Measurements from ENCODE around the gene ACVR1B. TPM values are rescaled to one million over a fixed set of nuclear protein-coding genes. Genes with fewer than 3 reads are reported as not detected.

Gene ACVR1B
- total and polyA plus RNA-seq, 11 donors, result 7.4 to 19.8 (median 11.6) TPM

DNA sequence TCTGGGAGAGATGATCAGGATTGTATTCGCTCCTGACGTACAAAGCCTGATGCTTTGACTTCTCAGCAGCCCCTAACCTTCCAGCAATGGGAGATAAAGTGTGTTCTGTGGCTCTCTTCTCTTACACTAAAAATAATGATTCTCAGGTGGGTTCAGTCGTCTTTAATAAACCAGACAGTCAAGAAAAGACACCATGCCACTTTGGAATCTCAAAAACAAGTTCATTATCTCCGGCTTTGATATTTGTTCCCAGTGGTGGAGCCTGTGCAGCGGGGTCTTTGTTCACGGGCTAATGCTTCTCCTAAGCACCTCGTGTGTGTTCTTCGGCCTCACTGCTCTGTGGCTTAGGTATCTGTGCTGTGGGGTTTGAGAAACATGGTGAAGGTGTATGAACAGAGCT is 1.6 kb downstream of the ACVR1B start:
- TF ChIP-seq CTCF (IDR thresholded peaks at IDR 0.05) (no peak), POLR2A (IDR thresholded peaks at IDR 0.05) (no peak)
- Histone ChIP-seq H3K36me3 (no peaks in the 10 kb centered on the region), H3K9me3 (peaks cover 0 to 4% (median 0%) of the 10 kb centered on the region in 12 donors), H3K27ac (peak overlapping the region in 11 of 12 donors; percentile 16 to 96 (median 91)), H3K4me1 (peaks cover 8 to 51% (median 32%) of the 10 kb centered on the region in 12 donors), H3K27me3 (no peaks in the 10 kb centered on the region), H3K4me3 (peak overlapping the region in 10 of 12 donors; percentile 77 to 100 (median 99))
- WGBS, 4 donors, result 48 to 56% (median 51%) methylated on average over 8 of the region's 8 CpGs
- intact Hi-C loops (cut with DNase I), result no loop called here
- ATAC-seq (no peak), DNase-seq (no peak)

DNA sequence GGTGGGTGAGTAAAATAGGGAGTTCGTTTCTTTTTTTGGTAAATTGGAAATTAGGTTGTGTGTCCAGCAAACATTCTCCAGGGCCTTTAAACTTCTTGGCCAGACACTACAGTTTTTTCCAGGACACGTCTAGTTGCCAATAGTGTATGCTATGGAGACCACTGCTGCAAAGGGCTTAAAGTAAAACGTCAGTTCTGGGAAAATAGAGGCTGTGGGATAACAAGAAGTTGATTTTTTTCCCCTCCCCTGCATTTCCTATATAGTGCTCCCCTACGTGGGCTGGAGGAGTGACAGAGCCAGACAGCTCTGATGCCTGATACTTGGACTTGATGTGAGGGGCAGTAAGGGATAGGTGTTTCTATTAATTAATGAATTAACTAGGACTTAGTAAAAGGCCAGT is 2.4 kb downstream of the ACVR1B start:
- intact Hi-C loops (cut with DNase I), result no loop called here

DNA sequence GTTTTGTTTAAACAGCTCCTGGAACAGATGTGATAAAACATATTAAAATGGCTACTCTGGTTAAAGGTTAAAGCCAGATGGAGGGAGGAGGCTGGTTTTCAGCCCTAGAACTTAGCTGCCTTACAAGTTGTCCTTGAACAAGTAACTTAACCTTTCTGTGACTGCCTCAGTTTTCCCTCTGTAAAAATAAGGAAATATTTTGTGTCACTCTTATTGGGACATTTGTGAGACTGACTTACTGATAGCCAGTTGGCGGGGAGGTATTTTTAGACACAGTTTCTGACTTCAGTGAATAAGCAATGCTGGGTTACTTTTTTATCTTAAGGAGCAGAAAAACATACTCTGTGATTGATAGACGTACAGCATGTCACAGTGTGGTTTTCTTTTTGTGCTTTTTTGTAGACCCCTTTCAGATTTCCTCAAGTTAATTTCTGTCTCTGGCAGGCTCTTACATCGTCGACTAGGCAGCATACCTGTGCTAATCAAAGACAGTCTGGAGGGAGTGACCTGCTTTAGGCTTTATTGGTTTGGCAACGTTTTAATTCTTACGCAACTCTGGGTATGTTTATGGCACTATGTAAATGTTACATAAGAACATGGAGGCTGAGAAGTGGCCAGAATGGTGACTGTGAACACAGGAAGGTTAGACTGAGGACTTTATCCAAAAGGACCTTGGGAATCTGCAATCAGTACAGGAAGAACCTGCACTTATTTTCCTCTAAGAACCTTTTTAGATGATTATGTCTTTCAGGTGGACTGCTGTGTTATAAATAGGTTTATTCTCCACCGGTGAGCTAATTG is 3.3 kb downstream of the ACVR1B start:
- no peak for TF ChIP-seq CTCF (IDR thresholded peaks at IDR 0.05)
- no peak for TF ChIP-seq POLR2A (IDR thresholded peaks at IDR 0.05)
- no peak for ATAC-seq
- intact Hi-C loops (cut with DNase I), result no loop called here
- H3K27ac ChIP-seq, result peak overlapping the region in 11 of 12 donors; percentile 3 to 96 (median 88)
- WGBS, 4 donors, result 35 to 52% (median 42%) methylated on average over 7 of the region's 7 CpGs
- no peak for DNase-seq
- H3K36me3 ChIP-seq, result no peaks in the 10 kb centered on the region
- peaks cover 0 to 4% (median 0%) of the 10 kb centered on the region in 12 donors for H3K9me3 ChIP-seq
- peaks cover 8 to 64% (median 41%) of the 10 kb centered on the region in 12 donors for H3K4me1 ChIP-seq
- no peaks in the 10 kb centered on the region for H3K27me3 ChIP-seq
- H3K4me3 ChIP-seq, result peak overlapping the region in 3 of 12 donors; percentile 4 to 100 (median 9)

More for the DNA sequence above, 2.4 kb downstream of the ACVR1B start:
- Histone ChIP-seq H3K4me3 (peak overlapping the region in 2 of 12 donors; percentile 4 to 100), H3K27ac (peak overlapping the region in 10 of 12 donors; percentile 33 to 96 (median 90)), H3K27me3 (no peaks in the 10 kb centered on the region), H3K36me3 (no peaks in the 10 kb centered on the region), H3K9me3 (peaks cover 0 to 4% (median 0%) of the 10 kb centered on the region in 12 donors), H3K4me1 (peaks cover 8 to 56% (median 35%) of the 10 kb centered on the region in 12 donors)
- TF ChIP-seq CTCF (IDR thresholded peaks at IDR 0.05) (no peak), POLR2A (IDR thresholded peaks at IDR 0.05) (no peak)
- DNase-seq, result no peak
- 19 to 27% (median 24%) methylated on average over 4 of the region's 4 CpGs for WGBS, 4 donors
- ATAC-seq, result no peak

GRCh38 chr12:51955702-51956101 is 4.2 kb downstream of the ACVR1B start:
- H3K27ac ChIP-seq, result peak overlapping the region in 2 of 12 donors; percentile 5 to 96
- 86 to 100% (median 94%) methylated on average over 1 of the region's 1 CpG for WGBS, 4 donors
- no peaks in the 10 kb centered on the region for H3K27me3 ChIP-seq
- peaks cover 0 to 9% (median 6%) of the 10 kb centered on the region in 9 donors for H3K36me3 ChIP-seq
- no peak for DNase-seq
- TF ChIP-seq POLR2A (IDR thresholded peaks at IDR 0.05) (no peak), CTCF (IDR thresholded peaks at IDR 0.05) (no peak)
- peaks cover 0 to 4% (median 0%) of the 10 kb centered on the region in 12 donors for H3K9me3 ChIP-seq
- intact Hi-C loops (cut with DNase I), result no loop called here
- ATAC-seq, result no peak
- no peak overlapping the region for H3K4me3 ChIP-seq
- peaks cover 8 to 62% (median 40%) of the 10 kb centered on the region in 12 donors for H3K4me1 ChIP-seq

All from heart left ventricle (tissue), 16 donors.